Prostate gland (tissue), 2 donors: Measurements from ENCODE around the gene CKMT2. TPM values are rescaled to one million over a fixed set of nuclear protein-coding genes. Genes with fewer than 3 reads are reported as not detected.

Experiments used
- DNase-seq: peaks from one replicate; pipeline ENCODE4 v3.0.0-alpha.2; 2019; ENCODE audit warnings: low spot score
- H3K27ac ChIP-seq, 2 donors: fragments of 200-600 bp; sonication (generic); 2 replicates each; pipeline ENCODE4 v1.5.1; 2017 to 2019
- H3K27me3 ChIP-seq: fragments of 200-600 bp; sonication (generic); replicated peaks from 2 replicates; pipeline ENCODE4 v1.5.1; 2019; ENCODE audit not compliant: insufficient read depth
- H3K36me3 ChIP-seq, 2 donors: fragments of 200-600 bp; sonication (generic); 1 replicate in 1 of 2; 2 replicates in 1 of 2; pipeline versions ENCODE4 v1.5.1 to v1.8.1; 2017 to 2019
- H3K4me1 ChIP-seq: fragments of 200-600 bp; sonication (generic); replicated peaks from 2 replicates; pipeline ENCODE4 v1.5.1; 2019
- H3K4me3 ChIP-seq, 2 donors: fragments of 200-600 bp; sonication (generic); 2 replicates each; pipeline ENCODE4 v1.5.1; 2017 to 2019
- H3K9me3 ChIP-seq: fragments of 200-600 bp; sonication (generic); 2 replicates; pipeline ENCODE4 v1.5.1; 2017
- POLR2A ChIP-seq: fragments of 450-650 bp; IDR thresholded peaks from one replicate; pipeline ENCODE4 v1.6.1; 2016; ENCODE audit warnings: antibody characterized with exemption, mild to moderate bottlenecking
- POLR2AphosphoS5 ChIP-seq: sonication (generic); formaldehyde crosslinking; IDR thresholded peaks from one replicate; pipeline ENCODE4 v1.6.1; 2017; ENCODE audit warnings: antibody characterized with exemption
- WGBS: methylation state at CpG from one replicate; pipeline ENCODE4 v1.1.5; 2018; 5-methylcytosine and 5-hydroxymethylcytosine counted together
- intact Hi-C: fragments of 100-400 bp; cut with DNase I; formaldehyde crosslinking; loops from one replicate; pipeline ENCODE4 v1.14.2; 2022
- total RNA-seq, 2 donors: library from RNA; depleted of rRNA; stranded (reverse); fragments of >200 nt; gene quantifications; one replicate each; pipeline ENCODE4 v1.1.0, GENCODE V29; 2016
- TF ChIP-seq, protein P1 (sequence below), 4 experiments: fragments of 200-600 bp in 2 of 4; fragments of 450-650 bp in 2 of 4; sonication (generic) in 2 of 4; IDR thresholded peaks; 1 replicate in 3 of 4; 2 replicates in 1 of 4; pipeline ENCODE4 v1.5.1; 2016 to 2019; ENCODE audit warnings: antibody characterized with exemption in 4 of 4, mild to moderate bottlenecking in 2 of 4, moderate library complexity in 2 of 4

Gene CKMT2
- total RNA-seq, 2 donors from 2014 or later: 9.8 to 25.4 TPM

DNA sequence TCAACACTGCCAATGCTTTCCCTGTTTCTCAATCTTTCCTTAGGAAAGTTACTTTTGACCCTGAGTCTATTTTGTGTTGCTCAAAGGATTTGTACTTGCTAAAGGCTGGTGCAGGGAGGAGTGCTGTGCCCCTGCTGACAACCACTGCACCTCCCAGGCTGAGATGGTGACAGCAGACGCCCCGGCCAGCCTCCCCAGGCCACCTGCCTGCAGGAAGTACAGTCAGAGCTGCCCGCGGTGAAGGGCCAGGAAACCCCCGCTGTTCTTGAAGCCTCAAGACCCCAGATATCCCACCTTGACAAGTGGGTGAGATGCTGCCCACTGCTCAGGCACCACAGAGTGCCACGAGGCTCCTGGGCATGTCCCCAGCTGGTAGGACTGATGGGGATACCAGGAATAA, 44.2 kb upstream of the CKMT2 start:
- Histone ChIP-seq H3K9me3 (no peaks in the 10 kb centered on the region), H3K36me3 (no peaks in the 10 kb centered on the region), H3K4me3 (no peak overlapping the region), H3K4me1 (no peaks in the 10 kb centered on the region), H3K27ac (no peak overlapping the region), H3K27me3 (no peaks in the 10 kb centered on the region)
- intact Hi-C loops: no loop called here
- WGBS: 85% methylated on average over 6 of the region's 6 CpGs
- no peak for DNase-seq
- TF ChIP-seq POLR2A (no peak), POLR2AphosphoS5 (no peak)
- TF ChIP-seq, protein P1, sequence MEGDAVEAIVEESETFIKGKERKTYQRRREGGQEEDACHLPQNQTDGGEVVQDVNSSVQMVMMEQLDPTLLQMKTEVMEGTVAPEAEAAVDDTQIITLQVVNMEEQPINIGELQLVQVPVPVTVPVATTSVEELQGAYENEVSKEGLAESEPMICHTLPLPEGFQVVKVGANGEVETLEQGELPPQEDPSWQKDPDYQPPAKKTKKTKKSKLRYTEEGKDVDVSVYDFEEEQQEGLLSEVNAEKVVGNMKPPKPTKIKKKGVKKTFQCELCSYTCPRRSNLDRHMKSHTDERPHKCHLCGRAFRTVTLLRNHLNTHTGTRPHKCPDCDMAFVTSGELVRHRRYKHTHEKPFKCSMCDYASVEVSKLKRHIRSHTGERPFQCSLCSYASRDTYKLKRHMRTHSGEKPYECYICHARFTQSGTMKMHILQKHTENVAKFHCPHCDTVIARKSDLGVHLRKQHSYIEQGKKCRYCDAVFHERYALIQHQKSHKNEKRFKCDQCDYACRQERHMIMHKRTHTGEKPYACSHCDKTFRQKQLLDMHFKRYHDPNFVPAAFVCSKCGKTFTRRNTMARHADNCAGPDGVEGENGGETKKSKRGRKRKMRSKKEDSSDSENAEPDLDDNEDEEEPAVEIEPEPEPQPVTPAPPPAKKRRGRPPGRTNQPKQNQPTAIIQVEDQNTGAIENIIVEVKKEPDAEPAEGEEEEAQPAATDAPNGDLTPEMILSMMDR (IDR thresholded peaks at IDR 0.05): no peak

DNA sequence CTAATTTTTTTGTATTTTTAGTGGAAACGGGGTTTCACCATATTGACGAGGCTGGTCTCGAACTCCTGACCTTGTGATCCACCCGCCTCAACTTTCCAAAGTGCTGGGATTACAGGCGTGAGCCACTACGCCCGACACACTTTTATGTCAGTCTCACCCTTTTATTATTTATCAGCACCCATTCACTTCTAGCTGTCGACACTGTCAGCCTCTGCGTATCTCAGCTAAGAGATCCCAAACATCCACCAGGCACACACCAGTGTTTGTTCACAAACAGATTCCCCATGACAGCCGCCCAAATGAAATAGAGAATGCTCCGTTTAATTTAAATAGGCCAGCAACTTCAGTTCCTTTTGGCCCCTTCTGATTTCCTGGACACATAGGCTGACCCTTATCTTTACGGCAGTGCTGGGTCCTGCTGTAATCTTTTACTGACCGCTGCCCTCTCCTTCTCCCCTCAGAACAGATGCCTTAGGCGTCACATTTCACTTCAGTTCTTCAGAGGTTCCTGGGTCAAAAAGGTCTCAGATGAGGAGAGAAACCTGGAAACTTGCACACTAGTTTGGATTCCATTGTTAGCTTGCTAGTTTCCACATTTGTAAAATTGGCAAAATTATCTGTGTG, 43.1 kb upstream of the CKMT2 start:
- Histone ChIP-seq H3K27me3 (no peaks in the 10 kb centered on the region), H3K9me3 (no peaks in the 10 kb centered on the region), H3K27ac (no peak overlapping the region), H3K4me3 (no peak overlapping the region), H3K4me1 (no peaks in the 10 kb centered on the region), H3K36me3 (no peaks in the 10 kb centered on the region)
- TF ChIP-seq, protein P1 (IDR thresholded peaks at IDR 0.05): no peak
- no peak for TF ChIP-seq POLR2A
- intact Hi-C loops: loop anchor here (10.0 kb wide), 2 partner anchors 475 to 505 kb away; no protein-coding TSS in a partner anchor
- 87% methylated on average over 14 of the region's 14 CpGs for WGBS
- DNase-seq: no peak

DNA sequence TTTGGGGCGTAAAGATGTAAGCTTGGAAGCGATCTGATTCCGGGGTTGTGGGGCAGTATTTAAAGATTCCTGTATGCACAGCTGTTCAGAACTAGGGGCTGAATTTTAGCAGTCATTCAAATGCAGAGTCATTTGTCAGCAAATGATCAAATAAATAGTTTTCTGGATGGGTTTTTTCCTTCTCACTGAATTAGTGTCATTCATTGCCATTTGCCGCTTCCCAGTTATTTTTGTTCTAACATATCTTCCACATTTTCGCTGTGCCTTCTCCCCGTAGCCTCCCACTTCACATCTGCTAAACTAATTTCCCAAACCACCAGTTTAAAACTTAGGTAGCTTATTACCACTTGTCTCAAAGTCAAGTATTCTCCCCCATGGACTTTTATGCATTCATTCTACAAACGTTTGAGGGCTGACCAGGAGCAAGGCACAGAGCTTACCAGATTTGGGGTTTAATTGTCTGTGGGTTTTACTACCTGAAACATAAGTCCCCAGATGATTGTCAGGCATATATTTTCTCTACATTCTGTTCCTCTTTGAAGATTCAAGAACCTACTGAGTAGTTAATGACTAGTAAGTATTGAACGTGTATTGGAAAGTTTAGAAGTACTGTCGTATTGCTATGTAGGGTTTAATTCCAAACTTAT, 41.3 kb upstream of the CKMT2 start:
- H3K36me3 ChIP-seq: no peaks in the 10 kb centered on the region
- intact Hi-C loops: loop anchor here (10.0 kb wide), 2 partner anchors 477 to 507 kb away; no protein-coding TSS in a partner anchor
- TF ChIP-seq, protein P1 (IDR thresholded peaks at IDR 0.05): no peak
- TF ChIP-seq POLR2A: no peak
- TF ChIP-seq POLR2AphosphoS5: no peak
- no peaks in the 10 kb centered on the region for H3K27me3 ChIP-seq
- H3K9me3 ChIP-seq: no peaks in the 10 kb centered on the region
- H3K4me3 ChIP-seq: no peak overlapping the region
- no peak for DNase-seq
- no peaks in the 10 kb centered on the region for H3K4me1 ChIP-seq
- no peak overlapping the region for H3K27ac ChIP-seq
- 88% methylated on average over 9 of the region's 9 CpGs for WGBS

DNA sequence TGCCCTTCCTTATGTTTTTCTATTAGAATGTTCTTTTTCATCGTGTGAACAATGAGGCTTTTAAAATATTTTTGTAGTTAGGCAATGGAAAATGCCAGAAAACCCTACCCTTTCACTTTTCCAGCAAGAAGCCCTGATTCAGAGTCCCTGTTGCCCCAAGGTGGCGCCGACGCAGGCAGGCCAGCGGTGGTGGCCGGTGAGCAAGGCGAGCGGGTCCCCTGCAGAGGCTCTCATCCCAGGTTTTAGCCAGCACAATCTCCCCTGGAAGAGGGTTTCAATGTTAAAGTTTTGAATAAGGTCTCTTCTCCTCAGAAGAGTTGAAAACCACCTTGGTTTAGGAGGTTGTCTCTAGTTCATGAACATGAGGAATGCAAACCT, 40.8 kb upstream of the CKMT2 start:
- intact Hi-C loops: loop anchor here (10.0 kb wide), 2 partner anchors 478 to 508 kb away; no protein-coding TSS in a partner anchor
- no peak for DNase-seq
- Histone ChIP-seq H3K4me3 (no peak overlapping the region), H3K4me1 (no peaks in the 10 kb centered on the region), H3K27me3 (no peaks in the 10 kb centered on the region), H3K36me3 (no peaks in the 10 kb centered on the region), H3K9me3 (no peaks in the 10 kb centered on the region), H3K27ac (no peak overlapping the region)
- WGBS: 64% methylated on average over 8 of the region's 8 CpGs
- no peak for TF ChIP-seq POLR2AphosphoS5
- TF ChIP-seq, protein P1 (IDR thresholded peaks at IDR 0.05): no peak
- no peak for TF ChIP-seq POLR2A
